NT2/D1 (cell line): ENCODE measurements around the gene G3BP2.
"Not testable (repeated sequence)": the region's sequence is repeated elsewhere in the genome, so short reads cannot be mapped to it uniquely, and the experiment has no call there.

ENCODE experiments used
- SUZ12 ChIP-seq: IDR thresholded peaks from 2 replicates; pipeline ENCODE4 v1.6.1; 2011; ENCODE audit not compliant: insufficient read length, insufficient read depth; ENCODE audit errors: extremely low read depth
- YY1 ChIP-seq: IDR thresholded peaks from 2 replicates; pipeline ENCODE4 v1.6.1; 2011; ENCODE audit not compliant: insufficient read length, insufficient read depth

DNA sequence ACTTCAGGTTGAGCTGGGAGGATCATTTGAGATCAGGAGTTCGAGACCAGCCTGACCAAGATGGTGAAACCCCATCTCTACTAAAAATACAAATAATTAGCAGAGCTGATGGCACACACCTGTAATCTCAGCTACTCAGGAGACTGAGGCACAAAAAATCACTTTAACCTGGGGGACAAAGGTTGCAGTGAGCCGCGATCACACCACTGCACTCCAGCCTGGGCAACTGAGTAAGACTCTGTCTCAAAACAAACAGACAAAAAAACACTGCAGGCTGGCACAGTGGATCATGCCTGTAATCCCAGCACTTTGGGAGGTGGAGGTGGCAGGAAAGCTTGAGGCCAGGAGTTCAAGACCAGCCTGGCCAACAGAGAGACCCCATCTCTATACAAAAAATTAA is 8.6 kb downstream of the G3BP2 start:
- TF ChIP-seq SUZ12, YY1: not testable (repeated sequence)
